Lung microvascular endothelial cell (primary cell): ENCODE results near the gene DPYD. TPM values are rescaled to one million over a fixed set of nuclear protein-coding genes. Genes with fewer than 3 reads are reported as not detected.

Experiments
- DNase-seq, 2 donors: peaks; one replicate each; pipeline versions ENCODE4 v3.0.0 to v3.0.0-alpha.2; 2010; ENCODE audit warnings: low read depth in 2 of 2
- total RNA-seq: library from RNA; depleted of rRNA; stranded (reverse); fragments of >200 nt; gene quantifications from 2 replicates; pipeline ENCODE4 v1.2.1, GENCODE V29; 2014

The DPYD gene
- total RNA-seq, 1 donor from 2014 or later: 15.9 TPM

- no peak for DNase-seq
These were observed 76.2 kb downstream of the DPYD start for GRCh38 chr1:97844552-97845089.

- no peak for DNase-seq
These were observed 79.5 kb downstream of the DPYD start for GRCh38 chr1:97841338-97841737.

- no peak for DNase-seq
These were observed 83.7 kb downstream of the DPYD start for GRCh38 chr1:97837161-97837560.

- no peak for DNase-seq
These were observed 85.9 kb downstream of the DPYD start for GRCh38 chr1:97834899-97835298.

GRCh38 chr1:97833881-97834280 is 87.0 kb downstream of the DPYD start:
- DNase-seq: no peak

GRCh38 chr1:97832481-97832880 is 88.4 kb downstream of the DPYD start:
- DNase-seq: peak in 1 of 2 donors; percentile 5

- DNase-seq: no peak
These were observed 92.9 kb downstream of the DPYD start for GRCh38 chr1:97827887-97828286.

GRCh38 chr1:97826820-97827219 is 94.0 kb downstream of the DPYD start:
- DNase-seq: no peak

DNA sequence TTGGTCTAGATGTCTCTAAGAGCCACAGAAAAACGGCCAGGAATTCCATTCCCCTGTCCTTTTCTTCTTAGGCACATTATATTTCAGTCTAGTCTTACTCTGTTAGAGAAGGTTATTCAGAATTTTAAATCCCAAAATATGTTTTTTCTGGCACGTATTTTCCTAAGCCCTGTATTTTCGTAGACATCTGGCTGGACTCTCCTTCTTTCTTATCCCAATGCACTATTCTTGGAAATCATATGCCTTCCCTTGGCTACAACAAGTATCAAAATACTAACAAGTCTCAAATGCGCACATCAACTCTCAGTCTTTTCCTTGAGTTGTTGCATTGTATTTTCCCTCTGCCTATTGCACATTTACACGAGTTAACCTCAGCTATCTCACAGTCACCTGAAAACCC is 96.2 kb downstream of the DPYD start:
- DNase-seq: no peak

DNA sequence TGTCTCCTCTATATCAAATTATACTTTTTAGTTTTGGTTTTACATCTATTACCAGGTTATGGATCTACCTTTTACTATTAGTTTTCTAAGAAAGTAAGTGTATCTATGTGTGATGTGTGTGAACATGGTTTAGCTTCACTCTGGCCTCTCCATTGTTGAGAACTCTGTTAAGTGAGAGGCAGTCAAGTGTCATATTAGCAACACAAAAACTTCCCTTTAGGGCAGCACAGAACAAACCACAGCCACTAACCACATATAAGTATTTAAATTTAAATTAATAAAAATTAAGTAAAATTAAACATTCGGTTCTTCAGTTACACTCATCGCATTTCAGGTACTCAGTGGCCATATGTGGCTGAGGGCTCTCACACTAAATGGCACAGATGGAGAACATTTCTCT is 96.6 kb downstream of the DPYD start:
- no peak for DNase-seq

DNA sequence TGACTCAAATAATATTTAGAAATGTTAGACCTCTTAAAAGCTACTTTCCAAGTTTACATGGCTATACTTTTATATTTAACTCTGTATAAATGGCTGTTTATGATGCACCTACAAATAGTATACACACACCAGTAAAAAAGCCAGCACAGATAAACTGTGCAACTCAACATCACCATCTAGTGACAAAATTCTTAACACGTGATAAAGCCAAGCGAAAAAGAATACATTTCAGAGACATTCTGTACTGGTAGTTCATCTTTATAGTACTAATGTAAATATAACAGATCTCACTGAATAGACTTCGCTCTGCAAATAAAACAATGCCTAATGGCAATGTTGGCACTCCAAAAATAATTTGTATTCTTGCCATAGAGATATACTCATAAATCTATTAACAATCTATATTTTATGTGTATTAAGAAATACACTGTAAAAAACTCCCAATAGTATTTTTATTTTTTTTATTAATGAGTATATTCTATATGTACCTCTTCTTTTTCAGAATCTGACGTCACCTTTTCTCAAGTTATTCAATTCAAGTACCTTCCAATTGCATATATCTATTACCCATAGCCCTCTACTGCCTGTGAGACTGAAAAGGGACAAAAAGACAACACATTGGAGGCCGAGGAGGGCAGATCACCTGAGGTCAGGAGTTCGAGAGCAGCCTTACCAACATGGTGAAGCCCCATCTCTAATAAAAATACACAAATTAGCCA is 100.2 kb downstream of the DPYD start:
- DNase-seq: peak; percentile 59 to 65

GRCh38 chr1:97816927-97817326 is 103.9 kb downstream of the DPYD start:
- DNase-seq: no peak

- DNase-seq: no peak
These were observed 106.0 kb downstream of the DPYD start for GRCh38 chr1:97814804-97815203.

- DNase-seq: peak in 1 of 2 donors; percentile 23
These were observed 106.7 kb downstream of the DPYD start for GRCh38 chr1:97814121-97814520.

DNA sequence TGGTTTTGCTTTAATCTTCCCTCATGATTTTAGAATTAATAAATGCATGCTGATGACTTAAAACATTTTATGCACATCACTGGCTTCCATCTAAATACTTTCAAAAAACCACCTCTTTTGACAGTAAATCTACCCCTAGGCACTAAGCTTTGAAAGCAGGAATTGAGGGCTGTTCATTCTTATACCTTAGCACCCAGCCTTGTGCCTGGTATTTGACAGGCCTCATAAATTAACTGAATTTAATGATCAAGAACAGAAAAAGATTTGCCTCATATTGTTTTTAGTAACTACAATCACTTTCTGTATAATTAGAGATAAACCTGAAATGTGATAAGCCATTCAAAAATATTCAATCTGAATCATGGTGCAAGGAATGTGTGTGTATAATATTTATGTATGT is 108.8 kb downstream of the DPYD start:
- DNase-seq: no peak

DNA sequence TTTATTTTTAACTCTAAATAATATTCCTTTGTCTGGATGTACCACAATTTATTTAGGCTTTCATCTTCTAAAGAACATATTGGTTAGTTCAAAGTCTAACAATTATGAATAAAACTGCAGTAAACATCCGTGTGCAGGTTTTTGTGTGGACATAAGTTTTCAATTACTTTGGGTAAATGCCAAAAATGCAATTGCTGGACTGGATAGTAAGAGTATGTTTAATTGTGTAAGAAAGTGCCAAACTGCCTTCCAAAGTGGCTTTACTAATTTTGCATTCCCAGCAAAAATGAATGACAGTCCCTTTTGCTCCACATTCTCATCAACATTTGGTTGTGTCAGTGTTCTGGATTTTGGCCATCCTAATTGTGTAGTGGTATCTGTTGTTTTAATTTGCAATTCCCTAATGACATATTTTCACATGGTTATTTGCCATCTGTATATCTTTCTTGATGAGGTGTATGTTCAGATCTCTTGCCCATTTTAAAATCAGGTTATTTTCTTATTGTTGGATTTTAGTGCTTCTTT is 113.8 kb downstream of the DPYD start:
- no peak for DNase-seq

GRCh38 chr1:97806326-97806725 is 114.5 kb downstream of the DPYD start:
- no peak for DNase-seq

GRCh38 chr1:97805093-97805492 is 115.7 kb downstream of the DPYD start:
- no peak for DNase-seq

- DNase-seq: no peak
These were observed 117.8 kb downstream of the DPYD start for GRCh38 chr1:97803026-97803425.

DNA sequence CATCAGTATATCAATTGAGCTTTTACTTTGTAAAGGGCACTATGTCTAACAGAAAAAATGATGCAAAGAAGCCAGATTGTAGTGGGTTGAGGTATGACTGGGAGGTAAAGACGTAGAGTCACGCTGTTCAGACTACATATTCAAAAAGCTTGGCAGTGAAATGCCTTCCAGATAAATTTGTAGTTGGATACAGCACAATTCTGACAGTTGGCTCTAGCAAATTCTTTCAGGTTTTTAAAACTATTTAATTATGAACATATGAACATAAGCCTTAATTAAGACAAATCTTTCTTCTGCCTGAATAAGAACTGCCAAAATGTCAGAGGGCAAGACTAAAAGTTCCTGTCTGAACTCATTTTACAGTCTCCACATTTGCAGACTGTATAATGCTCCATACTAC is 118.8 kb downstream of the DPYD start:
- DNase-seq: no peak

DNA sequence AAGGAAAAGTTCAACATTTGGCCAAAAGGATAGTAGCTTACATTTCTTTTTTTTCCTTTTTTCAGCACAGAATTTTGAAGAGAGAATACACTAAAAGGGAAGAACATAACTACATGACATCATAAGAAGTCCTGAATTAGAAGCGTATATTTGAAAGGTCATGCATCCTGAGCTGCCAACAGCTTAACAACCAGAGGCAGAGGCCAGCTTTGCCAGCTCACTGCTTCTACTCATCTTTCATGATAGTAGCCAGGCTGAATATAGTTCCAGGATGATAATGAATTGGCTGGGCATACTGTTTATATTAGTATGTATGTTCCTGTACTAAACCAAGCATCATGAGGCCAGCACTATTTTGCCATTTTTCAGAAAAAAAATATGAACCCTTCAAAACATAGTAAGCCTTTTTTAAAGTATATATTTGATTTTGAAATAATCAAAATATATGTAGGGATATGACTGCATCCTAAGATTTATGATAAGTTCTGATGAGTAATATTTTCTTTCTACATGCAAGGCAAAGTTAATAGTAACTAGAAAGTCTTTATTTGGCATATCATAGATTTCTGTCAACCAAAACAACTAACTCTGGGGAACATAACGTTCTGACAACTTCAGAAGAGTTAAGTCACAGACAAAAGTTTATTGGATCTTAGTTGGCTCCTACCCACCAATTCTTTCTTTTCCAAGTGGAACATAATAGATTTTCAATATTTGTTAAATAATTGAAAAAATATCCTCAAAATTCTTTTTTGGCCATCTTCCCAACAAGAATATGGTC is 123.2 kb downstream of the DPYD start:
- peak; percentile 53 to 71 for DNase-seq

DNA sequence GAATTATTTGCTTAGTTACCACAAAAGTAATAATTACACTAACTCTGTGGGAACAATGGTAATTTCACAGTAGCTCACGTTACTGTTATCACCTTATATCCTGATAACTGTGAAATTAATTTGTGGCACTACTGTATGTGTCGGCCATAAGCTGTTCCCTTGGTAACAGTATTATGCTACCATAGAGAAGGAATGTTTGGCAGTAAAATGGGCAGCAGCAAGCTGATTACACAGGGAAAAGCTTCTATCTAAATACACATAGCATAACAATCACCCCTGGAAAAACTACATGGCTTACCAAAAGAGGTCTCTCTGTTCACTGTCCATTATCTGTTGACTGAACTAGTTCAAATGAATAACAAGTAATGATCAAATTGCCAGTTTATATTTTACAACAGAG is 124.1 kb downstream of the DPYD start:
- DNase-seq: peak; percentile 77 to 91

DNA sequence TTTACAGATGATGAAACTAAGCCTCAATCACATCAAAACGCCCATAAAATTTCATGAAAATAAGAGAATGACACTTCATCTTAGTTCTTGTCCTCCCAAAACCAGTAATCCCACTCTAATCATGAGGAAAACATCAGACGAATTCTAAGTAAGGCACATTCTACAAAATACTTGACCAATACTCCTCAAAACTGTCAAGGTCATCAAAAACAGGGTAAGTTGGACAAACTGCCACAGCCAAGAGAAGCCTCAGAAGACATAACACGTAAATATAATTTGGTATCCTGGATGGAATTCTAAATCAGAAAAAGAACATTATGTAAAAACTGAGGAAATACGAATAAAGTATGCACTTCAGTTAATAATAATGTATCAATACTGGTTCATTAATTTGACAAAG is 128.2 kb downstream of the DPYD start:
- DNase-seq: no peak
